Esophagus (tissue), 2 donors: ENCODE data around the gene IRF4. TPM values are rescaled to one million over a fixed set of nuclear protein-coding genes. Genes with fewer than 3 reads are reported as not detected.

ENCODE experiments used
- H3K27ac ChIP-seq, 2 donors: one replicate each; pipeline ENCODE4 v1.5.1; 2013; ENCODE audit warnings: low read depth in 2 of 2, mild to moderate bottlenecking in 2 of 2, inconsistent platforms in 1 of 2, low read length in 1 of 2, moderate library complexity in 1 of 2
- H3K27me3 ChIP-seq, 2 donors: one replicate each; pipeline ENCODE4 v1.6.1; 2013; ENCODE audit warnings: low read length in 2 of 2, control low read depth in 1 of 2, mild to moderate bottlenecking in 1 of 2; ENCODE audit not compliant: insufficient read depth in 2 of 2, control insufficient read depth in 1 of 2
- H3K36me3 ChIP-seq, 2 donors: one replicate each; pipeline ENCODE4 v1.6.1; 2013; ENCODE audit warnings: low read length in 1 of 2; ENCODE audit not compliant: control insufficient read depth in 2 of 2, insufficient read depth in 2 of 2
- H3K4me1 ChIP-seq, 2 donors: one replicate each; pipeline ENCODE4 v1.6.1; 2013; ENCODE audit warnings: low read length in 1 of 2; ENCODE audit not compliant: control insufficient read depth in 2 of 2, insufficient read depth in 2 of 2
- H3K4me3 ChIP-seq, 2 donors: one replicate each; pipeline ENCODE4 v1.5.1; 2013; ENCODE audit warnings: low read length in 2 of 2, mild to moderate bottlenecking in 2 of 2, low read depth in 1 of 2, moderate library complexity in 1 of 2
- H3K9me3 ChIP-seq, 2 donors: one replicate each; pipeline ENCODE4 v1.6.1; 2013; ENCODE audit warnings: mild to moderate bottlenecking in 2 of 2, low read depth in 1 of 2, low read length in 1 of 2, moderate library complexity in 1 of 2; ENCODE audit not compliant: control insufficient read depth in 2 of 2, insufficient read depth in 1 of 2
- WGBS, 2 donors: extraction: QIAGEN DNeasy Blood & Tissue Kit; methylation state at CpG; one replicate each; pipeline ENCODE4 v1.1.7; 2013; 5-methylcytosine and 5-hydroxymethylcytosine counted together
- polyA plus RNA-seq, 2 donors: library from polyadenylated mRNA; stranded (reverse); fragments of 200-250 nt; gene quantifications; one replicate each; pipeline ENCODE4 v1.2.3, GENCODE V29; 2013
- donor health status: healthy with polysubstance abuse.
- donor health status: Bipolar disorder and iron deficiency.

The IRF4 gene
- polyA plus RNA-seq, 2 donors = 0.27 to 0.28 TPM

DNA sequence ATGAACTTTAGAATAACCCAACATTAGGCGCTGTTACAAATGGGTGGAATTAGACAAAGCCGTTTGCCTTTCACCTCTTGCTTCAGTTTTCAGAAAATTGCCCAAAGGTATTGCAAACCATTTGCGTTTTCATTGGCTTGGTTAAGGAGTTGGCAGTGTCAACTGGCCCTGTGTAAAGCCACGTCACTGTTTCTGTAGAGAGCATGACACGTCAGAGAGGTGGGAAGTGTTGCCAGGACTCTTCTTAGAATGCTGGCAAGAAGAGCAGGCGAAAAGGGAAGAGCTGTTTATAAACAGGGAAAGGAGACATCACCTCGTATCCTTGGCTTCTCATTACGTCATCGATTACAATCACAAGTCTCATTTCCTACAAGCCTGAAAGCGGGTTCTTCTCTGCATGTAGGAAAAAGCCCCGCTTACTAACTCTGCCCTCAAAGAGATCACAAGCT, 4.2 kb upstream of the IRF4 start:
- WGBS, 2 donors = 50 to 57% methylated on average over 11 of the region's 11 CpGs
- H3K4me3 ChIP-seq = no peak overlapping the region
- no peaks in the 10 kb centered on the region for H3K36me3 ChIP-seq
- peaks cover 0 to 19% of the 10 kb centered on the region in 2 donors for H3K27me3 ChIP-seq
- H3K27ac ChIP-seq = no peak overlapping the region
- H3K4me1 ChIP-seq = peaks cover 11% of the 10 kb centered on the region in 2 donors
- no peaks in the 10 kb centered on the region for H3K9me3 ChIP-seq

DNA sequence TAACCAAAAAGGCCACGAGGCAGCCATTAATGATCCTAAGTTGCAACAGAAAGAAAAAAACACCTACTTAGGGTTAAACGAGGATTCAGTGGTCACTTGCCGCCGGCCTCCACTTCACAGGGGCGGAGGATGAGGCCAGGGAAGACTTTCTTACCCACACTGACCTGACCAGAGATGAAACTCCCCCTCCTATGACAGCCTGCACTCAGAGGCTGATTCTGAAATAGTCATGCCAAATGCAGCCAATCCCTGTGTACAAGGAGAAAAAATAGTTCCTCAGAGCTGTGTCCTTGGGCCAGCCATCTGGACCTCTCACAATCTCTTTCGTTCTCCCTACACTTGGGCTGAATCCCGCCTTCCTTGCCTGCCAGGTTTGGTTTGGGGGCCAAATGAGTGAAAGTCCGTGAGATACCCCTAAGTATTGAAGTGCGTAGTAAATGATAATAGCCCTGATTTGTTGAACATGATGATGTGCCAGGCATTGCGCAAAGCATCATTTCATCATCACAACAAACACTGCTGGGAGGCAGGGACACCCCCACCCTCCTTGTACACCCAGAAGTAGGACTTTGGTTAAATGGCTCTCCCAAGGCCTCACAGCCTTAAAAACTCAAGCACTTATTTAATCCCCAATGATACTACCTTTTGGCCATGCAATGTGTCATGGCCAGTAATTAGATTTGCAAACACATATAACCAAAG, 3.2 kb upstream of the IRF4 start:
- Histone ChIP-seq H3K36me3 (no peaks in the 10 kb centered on the region), H3K9me3 (no peaks in the 10 kb centered on the region), H3K27me3 (peaks cover 0 to 28% of the 10 kb centered on the region in 2 donors), H3K4me1 (peaks cover 14 to 20% of the 10 kb centered on the region in 2 donors), H3K4me3 (no peak overlapping the region), H3K27ac (no peak overlapping the region)
- 84 to 85% methylated on average over 10 of the region's 10 CpGs for WGBS, 2 donors

DNA sequence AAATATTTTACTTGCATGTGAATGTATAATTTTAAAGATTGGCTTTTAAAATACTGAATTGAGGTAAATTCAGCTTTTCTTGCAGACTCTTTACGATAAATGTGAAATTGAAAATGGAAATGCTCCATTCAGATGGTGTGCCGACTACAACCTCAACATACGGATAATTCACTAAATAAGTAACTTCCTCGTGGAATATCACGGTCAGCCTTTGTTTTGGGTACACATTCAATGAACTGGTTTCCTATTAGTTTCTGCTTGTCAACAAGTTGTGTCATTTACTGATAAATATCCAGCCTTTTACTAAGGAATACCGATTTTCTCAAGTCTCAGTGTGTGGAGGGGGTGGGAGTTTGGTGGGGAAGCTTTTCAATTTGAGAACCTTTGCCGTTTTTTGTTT, 2.4 kb upstream of the IRF4 start:
- no peaks in the 10 kb centered on the region for H3K9me3 ChIP-seq
- H3K4me3 ChIP-seq = no peak overlapping the region
- no peaks in the 10 kb centered on the region for H3K36me3 ChIP-seq
- H3K4me1 ChIP-seq = peaks cover 14 to 20% of the 10 kb centered on the region in 2 donors
- WGBS, 2 donors = 67 to 83% methylated on average over 7 of the region's 7 CpGs
- H3K27ac ChIP-seq = no peak overlapping the region
- H3K27me3 ChIP-seq = peaks cover 0 to 29% of the 10 kb centered on the region in 2 donors

DNA sequence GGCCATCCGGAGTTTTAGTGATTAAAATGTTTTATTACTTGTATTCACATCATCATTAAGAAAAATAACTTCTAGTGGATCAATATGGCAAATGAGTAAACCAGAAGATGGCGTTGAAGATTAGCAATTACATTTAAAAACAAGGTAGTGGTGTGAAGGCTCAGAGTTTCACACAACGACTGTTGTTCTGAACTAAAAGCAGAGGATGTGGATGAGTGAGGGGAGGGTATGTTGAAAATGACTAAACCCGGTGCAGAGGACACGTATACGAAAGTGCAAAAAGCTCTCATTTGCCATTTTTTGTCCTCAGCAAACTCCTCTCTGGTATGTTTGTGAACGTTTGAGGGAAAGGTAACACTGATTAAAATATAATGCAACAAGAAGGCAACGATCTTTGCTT, 1.9 kb upstream of the IRF4 start:
- Histone ChIP-seq H3K27ac (no peak overlapping the region), H3K36me3 (no peaks in the 10 kb centered on the region), H3K27me3 (peaks cover 0 to 26% of the 10 kb centered on the region in 2 donors), H3K9me3 (no peaks in the 10 kb centered on the region), H3K4me3 (no peak overlapping the region), H3K4me1 (peaks cover 14 to 20% of the 10 kb centered on the region in 2 donors)
- 41 to 43% methylated on average over 8 of the region's 8 CpGs for WGBS, 2 donors

DNA sequence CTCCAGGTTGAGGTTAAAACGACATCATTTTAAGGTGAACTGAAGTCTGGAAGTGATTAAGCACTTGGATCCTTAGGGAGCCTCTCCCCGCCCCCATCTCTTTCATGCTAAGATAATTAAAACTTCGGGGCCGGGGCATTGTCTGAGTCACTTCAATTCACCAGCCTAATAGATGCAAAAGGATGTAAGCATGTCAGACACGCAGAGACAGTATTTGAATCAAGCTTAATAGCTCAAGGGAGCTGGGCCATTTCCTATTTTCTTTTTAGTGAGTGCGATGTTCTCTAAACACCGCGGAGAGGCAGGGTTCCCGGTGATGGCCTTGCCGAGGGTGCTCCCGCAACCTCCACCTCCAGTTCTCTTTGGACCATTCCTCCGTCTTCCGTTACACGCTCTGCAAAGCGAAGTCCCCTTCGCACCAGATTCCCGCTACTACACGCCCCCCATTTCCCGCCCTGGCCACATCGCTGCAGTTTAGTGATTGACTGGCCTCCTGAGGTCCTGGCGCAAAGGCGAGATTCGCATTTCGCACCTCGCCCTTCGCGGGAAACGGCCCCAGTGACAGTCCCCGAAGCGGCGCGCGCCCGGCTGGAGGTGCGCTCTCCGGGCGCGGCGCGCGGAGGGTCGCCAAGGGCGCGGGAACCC, 516 bp upstream of the IRF4 start:
- Histone ChIP-seq H3K27me3 (peaks cover 0 to 26% of the 10 kb centered on the region in 2 donors), H3K9me3 (no peaks in the 10 kb centered on the region), H3K36me3 (no peaks in the 10 kb centered on the region), H3K27ac (no peak overlapping the region), H3K4me1 (peaks cover 14 to 20% of the 10 kb centered on the region in 2 donors), H3K4me3 (peak overlapping the region; percentile 47 to 58)
- WGBS, 2 donors = 2% methylated on average over 33 to 44 of the region's 44 CpGs

DNA sequence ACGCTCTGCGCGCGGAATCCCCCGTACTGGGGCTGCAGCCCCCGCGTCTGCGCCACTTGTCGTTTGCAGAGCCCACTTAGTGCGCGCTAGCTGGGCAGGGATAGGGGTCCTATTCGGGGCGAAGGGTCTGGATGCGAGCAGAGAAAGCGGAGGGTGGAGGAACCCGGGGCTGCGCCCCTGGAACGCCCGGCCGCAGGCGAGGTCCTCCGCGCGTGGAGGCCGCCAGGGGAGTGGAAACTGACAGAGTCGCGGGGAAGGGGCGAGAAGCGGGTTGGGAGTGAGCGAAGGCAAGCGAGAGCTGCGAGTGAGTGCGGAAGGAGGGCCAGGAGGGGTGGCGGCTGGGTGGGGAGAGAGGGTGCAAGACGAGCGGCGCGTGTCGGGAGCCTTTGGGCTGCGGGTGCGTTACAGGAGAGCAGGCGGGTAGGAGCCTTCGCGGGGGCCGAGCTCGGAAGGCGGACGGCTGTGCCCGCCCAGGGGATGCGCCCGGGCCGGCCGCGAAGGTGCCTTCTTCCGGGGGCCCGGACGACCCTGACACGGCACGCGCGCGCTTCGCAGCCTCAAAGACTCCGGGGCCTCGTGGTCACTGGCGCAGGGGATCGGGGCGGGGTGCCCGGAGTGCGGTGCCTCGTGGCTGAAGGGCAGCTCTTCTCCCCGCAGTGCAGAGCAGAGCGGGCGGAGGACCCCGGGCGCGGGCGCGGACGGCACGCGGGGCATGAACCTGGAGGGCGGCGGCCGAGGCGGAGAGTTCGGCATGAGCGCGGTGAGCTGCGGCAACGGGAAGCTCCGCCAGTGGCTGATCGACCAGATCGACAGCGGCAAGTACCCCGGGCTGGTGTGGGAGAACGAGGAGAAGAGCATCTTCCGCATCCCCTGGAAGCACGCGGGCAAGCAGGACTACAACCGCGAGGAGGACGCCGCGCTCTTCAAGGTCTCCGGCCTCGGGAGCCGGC, 1.2 kb downstream of the IRF4 start:
- Histone ChIP-seq H3K9me3 (no peaks in the 10 kb centered on the region), H3K36me3 (no peaks in the 10 kb centered on the region), H3K4me1 (peaks cover 14 to 20% of the 10 kb centered on the region in 2 donors), H3K4me3 (peak overlapping the region; percentile 47 to 58), H3K27me3 (peaks cover 0 to 26% of the 10 kb centered on the region in 2 donors), H3K27ac (no peak overlapping the region)
- 3% methylated on average over 108 of the region's 108 CpGs for WGBS, 2 donors

DNA sequence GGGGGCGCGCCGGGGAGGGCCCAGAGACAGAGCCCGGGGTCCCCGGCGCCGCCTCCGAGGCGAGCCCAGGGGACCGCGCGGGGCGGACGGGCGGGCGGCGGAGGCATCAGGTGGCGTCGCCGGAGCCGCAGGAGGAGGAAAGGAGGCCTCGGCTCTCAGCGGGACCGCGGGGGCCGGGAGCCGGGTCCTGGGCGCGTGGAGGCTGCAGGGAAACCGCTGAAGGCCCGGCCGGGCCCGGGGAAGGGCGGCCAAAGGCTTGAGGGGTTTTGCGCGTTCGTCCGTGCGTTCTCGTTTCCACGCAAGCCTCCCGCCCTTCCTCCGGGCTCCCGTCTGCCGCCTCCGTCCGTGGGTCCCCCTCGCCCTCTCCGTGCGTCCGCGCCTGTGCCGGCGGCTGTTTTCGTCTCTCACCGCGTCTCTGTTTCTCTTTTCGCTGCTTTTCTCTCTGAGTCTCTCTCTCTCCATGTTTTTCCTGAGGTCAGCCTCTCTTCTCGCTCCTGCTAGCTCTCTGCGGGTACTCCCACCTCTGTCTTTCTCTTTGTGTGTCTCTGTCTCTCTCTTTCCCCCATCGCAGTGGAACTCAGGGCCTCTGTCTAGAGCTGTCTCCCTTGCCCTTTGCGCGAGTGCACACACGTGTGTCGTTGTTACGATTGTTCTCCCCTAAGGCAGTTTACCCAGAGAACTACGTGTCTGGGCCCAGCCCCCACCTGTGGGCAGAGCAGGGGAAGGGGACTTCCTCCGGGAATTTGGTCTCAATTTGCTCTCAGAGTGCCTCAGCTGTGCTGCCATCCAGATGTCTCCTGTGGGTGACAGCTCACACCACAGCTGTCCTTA, 2.1 kb downstream of the IRF4 start:
- Histone ChIP-seq H3K27ac (no peak overlapping the region), H3K27me3 (peaks cover 0 to 26% of the 10 kb centered on the region in 2 donors), H3K4me3 (peak overlapping the region; percentile 47 to 58), H3K36me3 (no peaks in the 10 kb centered on the region), H3K9me3 (no peaks in the 10 kb centered on the region), H3K4me1 (peaks cover 14 to 20% of the 10 kb centered on the region in 2 donors)
- 3 to 5% methylated on average over 63 to 68 of the region's 68 CpGs for WGBS, 2 donors

DNA sequence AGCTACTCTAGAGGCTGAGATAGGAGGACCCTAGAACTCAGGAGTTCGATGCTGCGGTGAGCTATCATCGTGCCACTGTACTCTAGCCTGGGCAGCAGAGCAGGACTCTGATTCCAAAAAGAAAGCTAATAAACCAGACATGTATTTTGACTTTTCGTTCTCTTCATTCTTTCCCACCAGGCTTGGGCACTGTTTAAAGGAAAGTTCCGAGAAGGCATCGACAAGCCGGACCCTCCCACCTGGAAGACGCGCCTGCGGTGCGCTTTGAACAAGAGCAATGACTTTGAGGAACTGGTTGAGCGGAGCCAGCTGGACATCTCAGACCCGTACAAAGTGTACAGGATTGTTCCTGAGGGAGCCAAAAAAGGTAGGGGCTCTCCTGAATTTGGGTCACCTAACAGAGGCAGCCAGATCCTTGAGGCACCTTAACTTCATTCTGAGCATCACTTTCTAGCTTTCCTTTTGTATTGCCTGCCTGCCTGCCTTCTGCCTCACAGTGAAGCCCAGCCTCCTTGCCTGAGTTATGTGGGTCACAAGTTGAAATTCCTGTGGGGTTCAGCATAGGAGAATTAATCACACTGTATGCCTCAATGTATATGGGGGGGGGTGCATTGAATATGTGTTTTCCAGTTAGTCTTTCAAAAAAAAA, 3.2 kb downstream of the IRF4 start:
- Histone ChIP-seq H3K4me1 (peaks cover 14 to 20% of the 10 kb centered on the region in 2 donors), H3K36me3 (no peaks in the 10 kb centered on the region), H3K4me3 (no peak overlapping the region), H3K27ac (no peak overlapping the region), H3K9me3 (no peaks in the 10 kb centered on the region), H3K27me3 (peaks cover 0 to 21% of the 10 kb centered on the region in 2 donors)
- WGBS, 2 donors = 82 to 88% methylated on average over 13 of the region's 13 CpGs
